GM18517 (cell line): ENCODE data around the gene IL11.

Experiments used
- ATAC-seq: cut with Tn5 transposase; IDR thresholded peaks from one replicate; pipeline ENCODE4 v1.9.1; 2021; ENCODE audit warnings: mild to moderate bottlenecking, moderate library complexity; ENCODE audit not compliant: unreplicated experiment

The IL11 gene

DNA sequence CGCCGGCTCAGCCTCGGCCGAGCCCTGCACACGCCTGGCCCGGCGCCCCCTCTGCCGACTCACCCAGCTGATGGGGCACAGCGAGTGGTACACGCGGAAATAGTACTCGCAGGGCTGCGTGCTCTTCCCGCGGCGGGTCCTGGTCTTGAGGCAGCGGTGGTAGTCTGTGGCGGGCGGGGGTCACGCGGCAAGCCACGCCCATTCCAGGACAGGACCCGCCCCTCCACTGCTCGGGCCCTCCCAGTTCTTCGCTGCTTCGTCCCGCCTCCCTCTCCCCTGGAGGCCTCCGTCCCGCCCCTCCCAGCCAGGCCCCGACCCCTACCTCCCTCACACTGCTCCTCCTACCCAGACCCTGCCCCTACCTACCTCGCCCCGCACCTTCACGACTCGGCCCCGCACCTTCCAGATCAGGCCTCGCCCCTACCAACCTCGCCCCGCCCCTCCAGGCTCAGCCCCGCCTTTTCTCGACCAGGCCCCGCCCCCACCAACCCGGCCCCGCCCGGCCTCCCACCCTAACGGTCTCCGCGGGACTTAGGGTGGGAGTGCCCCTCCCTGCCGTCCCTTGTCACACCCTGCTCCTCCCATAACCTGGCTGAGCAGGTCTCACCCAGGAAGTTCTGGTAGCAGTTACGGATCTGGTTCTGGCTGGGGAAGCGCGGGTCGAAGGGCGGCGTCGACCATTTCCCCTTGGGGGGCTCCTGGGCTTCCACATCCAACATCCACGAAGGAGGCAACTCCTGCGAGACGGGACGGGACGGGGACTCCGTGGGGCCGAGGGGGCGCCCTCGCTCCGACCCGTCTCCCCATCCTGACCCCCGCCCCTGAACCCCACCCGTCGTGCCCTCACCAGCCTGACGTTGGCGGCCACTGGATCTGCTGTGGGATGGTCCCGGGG lies 16.2 kb downstream of the IL11 start:
- ATAC-seq: no peak

DNA sequence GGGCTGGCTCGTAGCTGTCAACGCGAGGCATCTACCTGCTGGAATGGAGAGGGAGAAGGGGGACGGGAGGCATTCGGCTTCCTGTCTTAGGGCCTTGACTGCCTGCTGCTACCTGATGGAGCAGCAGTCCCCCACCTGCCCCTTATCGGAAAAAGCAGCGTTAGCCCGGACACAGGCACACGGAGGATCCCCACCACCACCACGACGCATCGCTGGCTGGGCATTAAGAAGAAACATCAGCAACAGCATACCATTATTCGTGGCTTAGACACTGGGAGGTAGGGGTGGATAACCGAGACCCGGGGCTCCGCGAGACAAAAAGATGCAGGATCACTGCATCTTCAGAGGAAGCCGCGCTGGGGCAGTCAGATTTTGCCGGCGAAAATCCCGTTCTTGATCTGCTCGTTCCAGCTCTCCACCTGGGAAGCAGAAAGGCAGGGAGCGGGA lies 16.9 kb downstream of the IL11 start:
- ATAC-seq: no peak

DNA sequence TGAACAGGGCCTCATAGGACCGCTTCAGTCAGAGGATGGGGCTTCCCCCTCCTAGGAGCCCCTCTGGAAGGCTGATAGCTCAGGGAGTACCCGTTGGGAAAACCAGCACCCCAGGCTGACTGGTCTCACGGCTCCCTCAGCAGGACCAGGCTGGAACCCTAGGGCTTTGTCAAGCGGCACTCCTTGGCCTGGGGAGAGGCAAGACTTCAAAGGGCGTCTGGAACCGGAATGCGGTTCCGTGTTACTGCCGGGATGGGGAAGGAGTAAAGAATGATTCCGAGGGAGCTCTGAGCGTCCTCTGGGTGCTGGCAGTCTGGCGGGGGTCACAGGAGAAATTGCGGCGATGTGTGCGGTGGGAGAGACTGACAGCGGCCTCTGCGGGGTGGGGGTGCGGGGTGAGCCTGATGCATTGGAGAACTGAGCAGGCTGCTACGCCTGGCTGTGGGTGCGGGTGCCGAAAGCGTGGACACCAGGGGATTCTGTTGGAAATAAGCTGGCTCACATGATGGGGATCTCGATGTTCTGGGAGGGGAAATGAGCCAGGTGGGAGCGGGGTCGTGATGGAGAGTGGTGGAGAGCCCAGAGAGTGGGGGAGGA lies 17.6 kb downstream of the IL11 start:
- no peak for ATAC-seq

DNA sequence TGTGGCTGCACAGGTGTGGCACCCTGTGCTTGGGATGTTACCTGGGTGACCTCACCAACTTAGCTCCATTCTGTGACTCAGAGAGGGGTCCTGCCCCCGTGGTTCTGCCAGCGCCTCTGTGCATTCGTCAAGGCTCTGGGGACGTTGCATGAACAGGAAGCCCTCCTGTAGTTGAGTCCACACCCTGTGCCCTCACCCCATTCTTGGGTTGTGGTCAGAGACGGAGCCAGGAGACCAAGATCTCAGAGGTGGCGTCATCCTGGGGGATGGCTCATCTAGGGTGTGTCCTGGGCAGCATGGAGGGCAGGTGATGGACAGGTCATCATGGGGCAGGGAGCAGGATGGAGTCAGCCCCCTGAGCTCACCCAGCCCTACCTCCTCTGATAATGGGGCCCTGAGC lies 18.2 kb downstream of the IL11 start:
- no peak for ATAC-seq

DNA sequence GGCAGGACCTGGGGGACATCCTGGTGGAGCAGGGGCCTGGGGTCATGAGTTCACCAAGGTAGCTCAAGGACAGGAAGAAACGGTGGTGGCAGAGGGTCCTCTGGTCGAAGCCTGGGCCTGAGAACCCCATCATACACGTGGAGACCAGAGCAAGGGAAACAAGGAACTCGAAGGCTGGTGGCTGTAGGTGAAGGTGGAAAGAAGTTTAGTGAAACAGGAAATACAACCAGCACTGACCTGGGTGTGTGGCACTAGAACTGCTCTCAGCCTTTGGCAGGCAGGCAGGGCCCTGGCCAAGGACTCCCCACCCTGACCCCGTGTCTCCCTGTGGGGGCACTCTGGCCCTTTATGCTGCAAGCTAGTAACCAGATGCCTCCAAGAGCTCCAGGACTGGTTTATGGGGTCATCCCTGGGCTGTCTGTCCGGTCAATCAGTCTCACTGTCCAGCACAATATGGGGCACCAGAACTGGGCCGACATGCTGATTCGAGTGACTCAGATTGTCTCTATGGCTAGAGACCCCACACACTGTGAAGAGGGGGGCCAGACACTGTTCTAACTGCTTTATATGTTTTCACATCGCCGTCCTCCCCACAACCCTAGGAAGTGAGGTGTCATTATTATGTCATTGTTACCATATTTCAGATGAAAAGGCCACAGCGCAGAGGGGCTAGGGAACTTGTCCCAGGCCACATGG lies 19.5 kb downstream of the IL11 start:
- ATAC-seq: no peak

DNA sequence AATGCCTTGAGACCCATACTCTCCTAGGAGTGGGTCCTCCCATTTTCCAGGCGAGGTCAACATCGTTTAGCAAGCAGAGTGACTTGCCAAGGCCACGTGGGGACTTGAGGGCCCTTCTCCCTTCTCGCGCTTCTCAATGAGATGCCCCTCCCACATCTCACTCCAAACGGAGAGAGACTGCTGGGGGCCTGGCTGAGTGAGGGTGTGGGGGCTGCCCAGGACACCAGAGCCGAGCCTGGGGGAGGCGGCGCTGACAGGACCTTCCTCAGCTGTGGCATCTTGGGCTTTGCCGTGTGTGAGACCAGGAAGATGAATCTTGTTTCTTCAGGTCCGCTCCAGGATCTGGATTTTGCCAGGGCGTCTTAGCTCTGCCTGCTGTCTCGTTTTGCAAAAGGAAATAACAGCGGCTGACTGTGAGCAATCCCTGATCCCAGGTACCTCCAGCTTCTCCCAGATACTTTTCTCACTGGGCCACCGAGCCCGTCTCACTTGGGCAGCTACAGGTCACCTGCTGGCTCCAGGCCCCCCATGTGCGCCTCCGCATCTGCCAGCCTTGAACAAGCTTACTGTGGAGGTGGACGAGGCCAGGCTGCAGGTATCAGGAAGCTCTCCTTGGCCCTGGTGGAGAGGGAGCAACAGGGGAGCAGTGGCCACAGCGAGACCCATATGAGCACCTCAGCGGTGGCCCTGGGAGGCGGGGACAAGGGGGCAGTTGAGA lies 21.8 kb downstream of the IL11 start:
- no peak for ATAC-seq

DNA sequence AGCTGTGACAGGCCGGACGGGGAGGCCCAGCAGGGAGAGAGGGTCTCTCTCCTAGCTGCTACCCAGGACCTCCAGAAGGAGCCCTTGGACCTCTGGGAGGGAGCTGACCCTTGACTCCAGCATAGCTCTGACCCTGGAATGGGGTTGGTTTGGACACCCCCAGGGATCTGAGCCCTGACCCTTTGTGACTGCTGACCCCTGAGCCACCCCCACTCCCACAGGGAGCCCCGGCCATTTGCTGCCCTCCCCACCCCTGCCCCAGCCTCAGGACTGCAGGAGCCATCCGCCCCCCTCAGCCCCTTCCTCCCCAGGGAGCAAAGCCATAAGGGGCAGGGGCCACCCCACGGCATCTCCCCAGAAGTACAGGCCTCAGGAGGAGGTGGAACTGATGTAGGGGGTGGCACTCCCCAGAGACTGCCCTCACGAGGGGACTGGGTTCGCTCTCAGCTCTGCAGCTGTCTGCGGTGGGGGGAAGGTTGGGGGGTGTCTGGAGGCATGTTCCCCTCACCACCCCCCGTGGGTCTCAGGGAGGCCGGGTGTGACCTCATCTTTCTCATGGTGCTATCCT lies 22.7 kb downstream of the IL11 start:
- no peak for ATAC-seq

DNA sequence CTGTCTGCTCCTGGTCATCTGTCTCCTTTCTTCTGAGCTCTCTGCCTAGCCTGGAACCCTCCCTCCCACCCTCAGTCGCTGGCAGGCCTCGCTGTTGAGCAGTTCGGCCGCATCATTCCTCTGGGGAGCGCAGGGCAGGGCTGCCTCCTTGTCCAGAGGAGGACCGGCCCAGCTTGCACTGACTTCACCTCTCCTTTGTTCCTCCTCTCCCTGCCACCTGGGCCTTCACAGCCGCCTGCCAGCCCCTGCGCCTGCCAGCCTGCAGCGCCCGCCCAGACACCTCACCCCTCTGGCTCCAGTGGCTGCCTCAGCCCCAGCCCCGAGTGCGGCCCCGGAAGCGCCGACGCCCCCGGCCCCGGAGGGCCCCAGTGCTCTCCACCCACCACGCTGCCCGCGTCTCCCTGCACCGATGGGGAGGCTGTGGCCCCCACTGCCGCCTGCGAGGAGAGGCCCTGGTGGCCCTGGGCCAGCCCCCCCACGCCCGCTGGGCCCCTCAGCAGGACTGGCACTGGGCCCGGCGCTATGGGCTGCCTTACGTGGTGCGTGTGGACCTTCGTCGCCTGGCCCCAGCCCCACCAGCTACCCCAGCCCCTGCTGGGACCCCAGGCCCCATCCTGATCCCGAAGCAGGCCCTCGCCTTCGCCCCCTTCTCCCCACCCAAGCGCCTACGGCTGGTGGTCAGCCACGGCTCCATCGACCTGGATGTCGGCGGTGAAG lies 23.4 kb downstream of the IL11 start:
- no peak for ATAC-seq

DNA sequence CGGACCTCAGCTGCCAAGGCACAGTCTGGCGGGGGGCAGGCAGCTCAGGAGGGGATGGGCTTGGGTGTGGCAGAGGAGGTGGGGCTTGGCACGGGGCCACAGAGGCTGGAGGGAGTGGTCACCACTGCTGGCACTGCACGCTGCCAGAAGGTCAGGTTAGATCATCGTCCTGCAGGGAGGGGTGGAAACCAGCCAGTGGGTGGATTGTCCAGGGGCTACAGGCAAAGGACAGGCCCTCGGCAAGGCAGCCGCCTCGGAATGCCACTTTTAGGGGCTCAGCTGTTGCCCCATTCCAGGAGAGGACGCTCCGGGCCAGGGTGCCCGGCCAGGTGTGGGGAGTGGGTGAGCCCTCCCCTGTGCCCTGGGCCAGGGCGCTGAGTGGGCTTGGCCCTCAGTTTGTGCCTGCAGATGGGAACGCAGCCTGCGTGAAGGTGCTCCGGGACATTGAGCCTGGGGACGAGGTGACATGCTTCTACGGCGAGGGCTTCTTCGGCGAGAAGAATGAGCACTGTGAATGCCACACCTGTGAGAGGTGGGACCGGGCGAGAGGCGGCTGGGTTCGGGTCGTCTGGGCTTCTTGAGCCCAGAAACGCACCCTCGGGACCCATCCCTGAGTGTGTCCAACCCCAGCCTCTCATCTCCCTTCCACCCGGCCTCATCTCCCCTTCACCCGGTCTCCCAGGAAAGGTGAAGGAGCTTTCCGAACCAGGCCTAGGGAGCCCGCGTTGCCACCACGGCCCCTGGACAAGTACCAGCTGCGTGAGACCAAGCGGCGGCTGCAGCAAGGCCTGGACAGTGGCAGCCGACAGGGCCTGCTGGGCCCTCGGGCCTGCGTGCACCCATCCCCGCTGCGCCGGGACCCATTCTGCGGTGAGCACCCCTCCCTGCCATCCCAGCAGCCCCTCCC lies 24.2 kb downstream of the IL11 start:
- no peak for ATAC-seq

DNA sequence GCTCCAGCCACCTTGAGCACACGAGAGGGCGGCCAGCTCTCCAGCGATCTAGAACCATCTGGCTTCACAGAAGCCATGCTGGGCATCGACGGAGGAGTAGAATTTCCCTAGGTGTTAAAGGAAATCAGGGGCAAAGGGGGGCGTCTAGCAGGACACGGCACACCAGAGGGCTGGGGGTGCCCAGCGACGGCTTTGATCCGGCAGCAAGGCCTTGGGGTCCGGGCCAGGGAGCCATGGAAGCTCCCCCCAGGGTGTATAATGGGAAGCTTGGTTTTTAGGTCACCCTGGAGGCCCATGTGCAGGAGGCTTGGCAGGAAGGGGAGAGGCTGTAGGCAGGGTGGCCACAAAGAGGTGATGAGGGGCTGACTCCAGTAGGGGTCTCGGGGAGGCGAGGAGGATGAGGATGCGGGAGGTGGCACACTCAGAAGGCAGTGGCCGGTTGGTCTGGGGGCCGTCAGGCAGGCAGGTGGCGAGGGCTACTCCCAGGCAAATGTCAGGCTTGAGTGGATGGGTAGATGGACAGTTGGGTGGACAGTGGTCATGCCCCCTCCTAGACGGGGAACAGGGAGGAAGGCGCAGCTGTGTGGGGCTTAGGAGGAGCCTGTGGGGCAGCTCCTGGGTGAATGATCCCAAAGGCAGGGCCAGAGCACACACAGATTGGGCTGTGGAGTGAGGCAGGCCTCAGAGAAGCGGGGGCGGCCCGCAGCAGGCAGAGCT lies 25.0 kb downstream of the IL11 start:
- ATAC-seq: no peak

DNA sequence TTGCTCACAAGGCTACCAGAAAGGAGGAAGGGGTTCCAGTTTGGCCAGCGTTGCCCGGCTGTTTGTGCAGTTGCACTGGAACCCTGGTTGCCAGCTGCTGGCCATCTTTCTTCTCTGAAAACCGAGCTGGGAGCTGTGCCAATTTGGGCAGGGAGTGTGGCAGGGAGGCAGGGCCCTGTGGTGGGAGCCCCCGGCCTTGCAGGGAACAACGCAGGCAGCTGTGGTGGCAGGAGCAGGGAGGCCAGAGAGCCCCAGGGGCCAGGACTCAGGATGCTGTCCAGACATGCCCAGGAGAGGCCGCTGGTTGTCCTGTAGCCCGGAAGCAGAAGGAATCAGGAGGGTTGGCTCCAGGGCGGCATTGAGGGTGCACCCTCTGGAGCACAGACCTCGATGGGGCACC lies 25.8 kb downstream of the IL11 start:
- ATAC-seq: no peak

DNA sequence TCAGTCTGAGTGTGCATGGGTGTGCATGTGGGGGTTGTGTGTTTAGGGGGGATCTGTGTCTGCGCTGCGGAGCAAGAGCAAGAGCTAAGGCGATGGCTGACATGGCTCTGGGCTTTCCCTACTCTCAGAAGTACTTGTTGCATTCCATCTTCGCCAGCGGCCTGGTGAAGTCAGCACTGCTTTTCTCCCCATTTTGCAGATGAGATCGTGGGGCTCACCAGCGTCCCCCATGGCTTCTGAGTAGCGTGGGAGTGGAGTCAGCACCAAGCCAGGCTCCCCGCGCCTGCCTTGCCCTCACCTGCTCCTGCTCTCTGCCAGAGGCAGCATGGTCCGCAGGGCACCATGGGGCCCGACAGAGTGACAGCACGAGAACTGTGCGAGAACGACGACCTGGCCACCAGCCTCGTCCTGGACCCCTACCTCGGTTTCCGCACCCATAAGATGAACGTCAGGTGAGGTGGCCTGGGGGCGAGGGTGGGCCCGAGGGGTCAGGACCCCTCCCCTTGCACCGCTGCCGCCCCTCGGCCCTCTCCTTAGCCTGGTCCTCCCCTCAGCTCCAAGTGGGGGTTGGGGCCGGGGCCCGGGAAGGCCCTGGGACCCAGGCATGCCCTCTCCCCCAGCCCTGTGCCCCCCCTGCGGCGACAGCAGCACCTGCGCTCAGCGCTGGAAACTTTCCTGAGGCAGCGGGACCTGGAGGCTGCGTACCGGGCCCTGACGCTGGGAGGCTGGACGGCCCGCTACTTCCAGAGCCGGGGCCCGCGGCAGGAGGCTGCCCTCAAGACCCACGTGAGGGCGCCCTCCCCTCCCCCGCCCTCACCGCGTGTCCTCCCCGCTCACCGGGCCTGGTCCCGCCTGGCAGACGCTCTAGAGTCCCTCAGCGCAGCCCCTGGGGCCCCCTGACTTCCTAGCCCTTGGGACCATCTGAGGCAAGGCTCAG lies 28.4 kb downstream of the IL11 start:
- ATAC-seq: no peak

DNA sequence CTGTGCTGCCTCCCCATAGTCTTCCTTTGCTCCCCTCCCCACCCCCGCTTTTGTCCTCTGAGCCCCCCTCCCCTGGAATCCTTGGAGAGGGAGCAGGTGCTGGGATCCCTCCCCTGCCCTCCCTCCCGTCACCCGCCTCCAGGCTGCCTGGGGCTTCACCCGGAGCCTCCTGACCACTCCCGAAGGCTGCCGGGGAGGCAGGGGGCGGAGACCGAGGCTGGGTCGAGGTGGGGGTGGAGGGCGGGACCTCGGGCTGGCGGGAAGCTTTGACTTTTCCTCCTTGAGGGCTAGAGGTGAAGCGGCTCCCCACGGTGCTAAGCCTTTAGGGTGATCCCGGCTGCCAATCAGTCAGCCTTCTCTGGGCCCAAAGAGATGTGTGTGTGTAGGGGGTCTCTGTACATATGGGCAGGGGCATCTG lies 29.1 kb downstream of the IL11 start:
- no peak for ATAC-seq

DNA sequence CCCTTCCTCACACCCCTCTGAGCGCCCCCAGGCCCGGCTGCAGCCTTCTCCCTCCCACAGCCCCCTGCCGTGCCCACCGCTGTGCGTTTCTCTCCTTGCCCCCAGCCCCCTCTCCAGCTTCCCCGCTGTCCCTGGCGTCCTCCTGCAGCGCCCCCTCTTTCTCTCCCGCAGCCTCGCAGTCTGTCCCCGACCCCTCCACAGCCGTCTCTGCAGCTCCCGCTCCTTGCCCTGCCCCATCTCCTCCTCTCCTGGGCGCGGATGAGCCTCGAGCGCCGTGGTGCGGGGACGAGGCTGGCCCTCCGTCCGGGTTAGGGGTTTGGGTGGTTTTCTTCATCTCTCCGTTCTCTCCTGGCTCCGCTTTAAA lies 29.5 kb downstream of the IL11 start:
- no peak for ATAC-seq

DNA sequence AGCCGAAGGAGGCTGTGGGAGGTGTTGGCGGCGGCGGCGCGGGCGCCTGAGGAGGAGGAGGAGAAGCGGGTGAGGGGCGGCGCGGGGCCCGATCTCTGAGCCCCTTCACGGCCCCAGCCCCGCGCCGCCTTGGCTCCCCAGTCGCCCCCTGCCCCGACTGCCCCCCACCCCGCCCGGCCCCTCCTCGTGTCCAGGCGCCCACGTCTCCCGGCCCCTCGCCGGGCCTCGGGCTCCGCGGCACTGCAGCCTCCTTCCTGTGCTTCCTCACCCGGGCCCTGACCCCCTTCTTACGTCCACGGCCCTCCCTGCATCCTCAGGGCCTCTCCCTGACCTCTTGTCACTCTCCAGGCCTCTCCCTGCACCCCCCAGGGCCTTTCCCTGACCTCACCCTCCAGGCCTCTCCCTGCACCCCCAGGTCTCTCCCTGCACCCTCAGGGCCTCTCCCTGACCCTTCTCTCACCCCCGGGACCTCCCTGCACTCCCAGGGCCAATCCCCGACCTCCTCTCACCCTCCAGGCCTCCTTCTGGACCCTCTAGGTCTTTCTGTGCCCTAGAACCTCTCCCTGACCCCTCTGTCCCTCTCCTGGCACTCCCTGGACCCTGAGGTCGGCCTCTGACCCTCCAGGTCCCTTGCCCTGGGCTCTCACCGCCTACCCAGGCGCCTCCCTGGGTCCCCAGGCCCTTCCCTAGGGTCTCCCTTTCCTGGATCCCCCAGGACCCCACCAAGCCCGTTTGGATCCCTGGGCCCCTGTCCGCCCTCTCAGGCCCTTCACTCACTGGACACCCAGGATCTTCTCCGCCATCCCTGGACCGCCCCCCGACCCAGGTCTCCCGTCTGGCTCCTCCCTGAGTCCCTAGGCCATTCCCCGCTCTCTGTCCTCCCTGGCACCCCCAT lies 30.1 kb downstream of the IL11 start:
- no peak for ATAC-seq

DNA sequence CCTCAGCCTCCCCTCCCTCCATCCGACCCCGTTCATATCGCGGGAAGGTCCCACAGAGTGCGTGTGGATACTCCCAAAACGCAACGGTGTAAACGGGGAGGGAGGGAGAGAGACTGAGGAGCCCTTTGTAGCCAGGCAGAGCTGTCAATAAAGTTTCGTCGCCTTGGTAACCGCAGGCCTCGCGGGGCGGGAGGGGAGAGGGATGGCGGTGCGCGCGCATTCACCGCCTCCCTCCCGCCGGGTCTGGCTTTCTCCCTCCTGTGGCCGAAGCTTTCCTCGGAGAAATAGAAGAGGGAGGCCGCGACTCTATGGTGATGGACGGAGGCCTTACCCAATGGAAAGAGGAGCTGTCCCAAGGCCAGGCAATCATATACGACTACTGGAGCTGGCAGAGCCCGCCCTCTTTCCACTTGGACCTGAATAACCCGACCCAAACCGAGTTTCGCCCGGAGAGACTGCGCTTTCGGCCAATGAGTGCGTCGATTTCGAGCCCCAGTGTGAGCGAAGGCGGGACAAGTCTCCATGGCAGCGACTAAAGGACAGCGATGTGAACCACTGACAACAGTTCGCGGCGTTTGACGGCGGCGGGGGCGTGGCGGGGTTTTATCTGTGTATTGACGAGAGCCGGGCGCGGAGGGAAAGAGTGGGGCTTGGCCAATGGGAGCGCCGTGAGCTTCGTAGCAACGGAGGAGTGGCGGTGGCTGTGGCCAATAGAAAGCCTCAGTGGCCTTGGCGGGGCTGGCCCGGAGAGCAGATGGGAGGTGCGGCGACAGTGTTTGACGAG lies 31.0 kb downstream of the IL11 start, which contains the start of gene KMT5C:
Gene KMT5C (plus strand): TSS at position 772 of the 784 bp plus-strand sequence. CDS start 2,061 bp downstream, outside the sequence.
- ATAC-seq: peak; percentile 91
